Esophagus muscularis mucosa (tissue), 4 donors: ENCODE results near the gene SYCP1. TPM values are rescaled to one million over a fixed set of nuclear protein-coding genes. Genes with fewer than 3 reads are reported as not detected.

Experiments used
- DNase-seq: peaks from one replicate; pipeline ENCODE4 v3.0.0-alpha.2; 2017; ENCODE audit errors: extremely low spot score
- H3K27ac ChIP-seq, 4 donors: fragments of 200-600 bp; sonication (generic); replicated peaks in 1 of 4; 1 replicate in 3 of 4; 2 replicates in 1 of 4; pipeline ENCODE4 v1.5.1; 2016 to 2019; ENCODE audit warnings: mild to moderate bottlenecking in 1 of 4
- H3K27me3 ChIP-seq, 4 donors: fragments of 200-600 bp; sonication (generic); one replicate each; pipeline versions ENCODE4 v1.5.1 to v1.6.0; 2016 to 2019
- H3K36me3 ChIP-seq, 4 donors: fragments of 200-600 bp; sonication (generic); one replicate each; pipeline ENCODE4 v1.5.1; 2016 to 2019
- H3K4me1 ChIP-seq, 4 donors: fragments of 200-600 bp; sonication (generic); one replicate each; pipeline ENCODE4 v1.5.1; 2016 to 2019
- H3K4me3 ChIP-seq, 4 donors: fragments of 200-600 bp; sonication (generic); 1 replicate in 2 of 4; 2 replicates in 2 of 4; pipeline ENCODE4 v1.5.1; 2016 to 2019; ENCODE audit warnings: mild to moderate bottlenecking in 4 of 4, moderate library complexity in 1 of 4
- H3K9me3 ChIP-seq, 4 donors: fragments of 200-600 bp; sonication (generic); 1 replicate in 3 of 4; 2 replicates in 1 of 4; pipeline ENCODE4 v1.5.1; 2016 to 2019
- EP300 ChIP-seq: sonication (generic); formaldehyde crosslinking; IDR thresholded peaks from one replicate; pipeline ENCODE4 v1.6.1; 2017; ENCODE audit warnings: antibody characterized with exemption
- POLR2A ChIP-seq: fragments of 450-650 bp; IDR thresholded peaks from one replicate; pipeline ENCODE4 v1.6.1; 2017; ENCODE audit warnings: antibody characterized with exemption, moderate library complexity, mild to moderate bottlenecking, low read depth
- POLR2AphosphoS5 ChIP-seq, 2 donors: sonication (generic); formaldehyde crosslinking; IDR thresholded peaks; one replicate each; pipeline ENCODE4 v1.6.1; 2017; ENCODE audit warnings: antibody characterized with exemption in 2 of 2
- WGBS: methylation state at CpG from one replicate; pipeline ENCODE4 v1.1.5; 2018; 5-methylcytosine and 5-hydroxymethylcytosine counted together
- intact Hi-C: fragments of 100-400 bp; cut with DNase I; formaldehyde crosslinking; loops from one replicate; pipeline ENCODE4 v1.15.1; 2023
- total RNA-seq, 4 donors: library from RNA; depleted of rRNA; stranded (reverse); fragments of >200 nt; gene quantifications; one replicate each; pipeline versions ENCODE4 v1.1.0 to v1.2.1, GENCODE V29; 2016
- TF ChIP-seq, protein P1 (sequence below), 3 experiments: fragments of 200-600 bp in 2 of 3; fragments of 450-650 bp in 1 of 3; sonication (generic) in 2 of 3; IDR thresholded peaks; one replicate each; pipeline ENCODE4 v1.5.1; 2017 to 2019; ENCODE audit warnings: antibody characterized with exemption in 3 of 3, mild to moderate bottlenecking in 2 of 3, moderate library complexity in 1 of 3

The SYCP1 gene
- total RNA-seq, 4 donors from 2014 or later: not detected

DNA sequence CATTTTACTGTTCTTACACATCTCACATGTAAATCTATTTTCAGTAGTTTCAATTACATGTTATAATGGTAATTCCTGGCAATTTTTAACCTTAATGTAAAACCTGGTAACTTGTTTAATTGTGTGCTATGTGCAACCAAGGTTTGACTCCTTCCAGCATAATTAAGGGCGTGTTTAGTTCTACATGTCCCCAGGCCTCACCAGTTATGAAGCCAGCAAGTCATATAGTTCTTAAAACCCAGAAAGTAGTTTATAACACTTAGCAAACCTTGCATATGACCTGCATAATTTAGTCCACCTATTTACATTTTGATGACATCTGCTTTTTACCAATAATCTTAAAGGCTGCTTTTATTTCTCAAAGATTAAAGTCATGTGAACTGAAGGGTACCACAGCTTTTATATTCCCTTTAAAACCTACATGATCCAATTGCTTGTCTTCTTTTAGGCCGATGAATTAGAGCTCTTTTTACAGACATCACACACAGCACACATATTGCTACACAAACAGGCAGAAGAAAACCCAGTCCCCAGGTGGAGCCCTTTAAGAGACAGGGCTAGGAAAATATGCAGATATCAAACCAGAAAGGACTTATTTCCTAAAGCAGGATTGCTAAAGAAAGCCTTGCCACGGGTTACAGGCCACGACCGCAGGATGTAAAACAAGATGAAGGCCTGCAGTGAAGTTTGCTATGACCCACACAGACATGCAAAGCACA, 23.2 kb upstream of the SYCP1 start:
- H3K27ac ChIP-seq: no peak overlapping the region
- H3K9me3 ChIP-seq: no peaks in the 10 kb centered on the region
- TF ChIP-seq EP300: no peak
- no peak for TF ChIP-seq POLR2A
- no peak for TF ChIP-seq POLR2AphosphoS5 (IDR thresholded peaks at IDR 0.05)
- TF ChIP-seq, protein P1, sequence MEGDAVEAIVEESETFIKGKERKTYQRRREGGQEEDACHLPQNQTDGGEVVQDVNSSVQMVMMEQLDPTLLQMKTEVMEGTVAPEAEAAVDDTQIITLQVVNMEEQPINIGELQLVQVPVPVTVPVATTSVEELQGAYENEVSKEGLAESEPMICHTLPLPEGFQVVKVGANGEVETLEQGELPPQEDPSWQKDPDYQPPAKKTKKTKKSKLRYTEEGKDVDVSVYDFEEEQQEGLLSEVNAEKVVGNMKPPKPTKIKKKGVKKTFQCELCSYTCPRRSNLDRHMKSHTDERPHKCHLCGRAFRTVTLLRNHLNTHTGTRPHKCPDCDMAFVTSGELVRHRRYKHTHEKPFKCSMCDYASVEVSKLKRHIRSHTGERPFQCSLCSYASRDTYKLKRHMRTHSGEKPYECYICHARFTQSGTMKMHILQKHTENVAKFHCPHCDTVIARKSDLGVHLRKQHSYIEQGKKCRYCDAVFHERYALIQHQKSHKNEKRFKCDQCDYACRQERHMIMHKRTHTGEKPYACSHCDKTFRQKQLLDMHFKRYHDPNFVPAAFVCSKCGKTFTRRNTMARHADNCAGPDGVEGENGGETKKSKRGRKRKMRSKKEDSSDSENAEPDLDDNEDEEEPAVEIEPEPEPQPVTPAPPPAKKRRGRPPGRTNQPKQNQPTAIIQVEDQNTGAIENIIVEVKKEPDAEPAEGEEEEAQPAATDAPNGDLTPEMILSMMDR (IDR thresholded peaks at IDR 0.05): no peak
- H3K4me1 ChIP-seq: no peaks in the 10 kb centered on the region
- H3K36me3 ChIP-seq: no peaks in the 10 kb centered on the region
- intact Hi-C loops: no loop called here
- no peak for DNase-seq
- H3K27me3 ChIP-seq: no peaks in the 10 kb centered on the region
- WGBS: 82% methylated on average over 5 of the region's 5 CpGs
- no peak overlapping the region for H3K4me3 ChIP-seq

DNA sequence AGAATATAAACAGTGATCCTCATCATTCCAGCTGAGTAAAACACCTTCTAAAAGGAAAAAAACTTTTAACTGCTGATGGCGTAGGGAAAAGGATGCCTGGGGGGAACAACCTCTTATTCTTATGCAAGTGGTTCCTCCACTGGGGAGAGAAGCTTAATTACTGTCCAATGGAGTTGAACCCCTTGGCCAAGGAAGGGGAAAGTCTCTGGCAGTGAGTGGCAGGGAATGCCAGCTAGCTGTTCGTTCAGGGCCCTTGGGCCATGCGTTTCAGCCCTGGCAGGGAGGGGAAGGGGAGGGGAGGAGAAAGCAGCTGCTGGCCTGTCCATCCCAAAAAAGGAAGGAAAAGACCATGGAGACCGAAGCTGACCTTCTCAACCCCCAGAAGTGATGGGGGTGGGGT, 22.6 kb upstream of the SYCP1 start:
- H3K4me3 ChIP-seq: no peak overlapping the region
- DNase-seq: no peak
- no peaks in the 10 kb centered on the region for H3K4me1 ChIP-seq
- H3K9me3 ChIP-seq: no peaks in the 10 kb centered on the region
- intact Hi-C loops: no loop called here
- no peak for TF ChIP-seq POLR2AphosphoS5 (IDR thresholded peaks at IDR 0.05)
- TF ChIP-seq EP300: no peak
- no peak for TF ChIP-seq POLR2A
- TF ChIP-seq, protein P1 (IDR thresholded peaks at IDR 0.05): no peak
- H3K36me3 ChIP-seq: no peaks in the 10 kb centered on the region
- H3K27me3 ChIP-seq: no peaks in the 10 kb centered on the region
- no peak overlapping the region for H3K27ac ChIP-seq
- 80% methylated on average over 4 of the region's 4 CpGs for WGBS

DNA sequence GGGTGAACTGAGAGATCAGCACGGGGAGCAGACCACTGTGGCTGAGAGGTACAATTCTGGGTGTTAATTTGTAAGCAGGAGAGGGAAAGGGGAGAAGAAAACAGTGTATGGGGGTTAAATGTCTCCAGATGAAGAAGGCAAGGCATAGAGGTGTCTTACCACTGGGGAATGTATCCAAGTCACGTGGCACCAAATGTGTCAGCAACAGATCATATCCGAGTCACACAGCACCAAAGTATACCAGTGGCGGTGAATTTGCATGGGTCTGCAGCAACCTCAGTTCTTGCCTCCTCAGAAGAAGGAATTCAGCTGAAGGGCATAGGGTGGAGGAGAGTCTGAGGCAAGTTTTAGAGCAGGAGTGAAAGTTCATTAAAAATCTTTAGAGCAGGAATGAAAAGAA, 21.2 kb upstream of the SYCP1 start:
- H3K4me3 ChIP-seq: no peak overlapping the region
- H3K4me1 ChIP-seq: no peaks in the 10 kb centered on the region
- H3K27ac ChIP-seq: no peak overlapping the region
- 80% methylated on average over 4 of the region's 4 CpGs for WGBS
- no peaks in the 10 kb centered on the region for H3K27me3 ChIP-seq
- no peak for TF ChIP-seq POLR2AphosphoS5 (IDR thresholded peaks at IDR 0.05)
- TF ChIP-seq EP300: no peak
- TF ChIP-seq POLR2A: no peak
- TF ChIP-seq, protein P1 (IDR thresholded peaks at IDR 0.05): no peak
- no peak for DNase-seq
- intact Hi-C loops: no loop called here
- H3K9me3 ChIP-seq: no peaks in the 10 kb centered on the region
- H3K36me3 ChIP-seq: no peaks in the 10 kb centered on the region

DNA sequence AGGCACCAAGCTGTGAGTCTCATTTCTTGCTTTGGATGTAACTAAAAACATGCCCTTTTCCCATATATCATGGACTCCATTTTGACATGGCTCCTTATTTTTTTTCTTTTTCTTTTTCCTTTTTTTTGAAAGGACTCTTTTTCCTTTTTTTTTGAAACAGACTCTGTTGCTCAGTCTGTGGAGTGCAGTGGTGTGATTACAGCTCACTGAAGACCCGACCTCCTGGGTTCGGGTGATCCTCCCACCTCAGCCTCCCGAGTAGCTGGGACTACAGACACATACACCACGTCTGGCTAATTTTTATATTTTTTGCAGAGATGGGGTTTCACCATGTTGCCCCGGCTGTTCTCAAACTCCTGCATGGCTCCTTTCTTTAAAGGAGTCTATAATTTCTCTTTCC, 10.4 kb upstream of the SYCP1 start:
- Histone ChIP-seq H3K36me3 (no peaks in the 10 kb centered on the region), H3K4me3 (no peak overlapping the region), H3K9me3 (no peaks in the 10 kb centered on the region), H3K4me1 (no peaks in the 10 kb centered on the region), H3K27me3 (peaks cover 0 to 4% (median 0%) of the 10 kb centered on the region in 4 donors), H3K27ac (no peak overlapping the region)
- TF ChIP-seq POLR2A (no peak), EP300 (no peak), POLR2AphosphoS5 (IDR thresholded peaks at IDR 0.05) (no peak)
- TF ChIP-seq, protein P1 (IDR thresholded peaks at IDR 0.05): no peak
- intact Hi-C loops: no loop called here
- WGBS: 73% methylated on average over 5 of the region's 5 CpGs
- DNase-seq: no peak

DNA sequence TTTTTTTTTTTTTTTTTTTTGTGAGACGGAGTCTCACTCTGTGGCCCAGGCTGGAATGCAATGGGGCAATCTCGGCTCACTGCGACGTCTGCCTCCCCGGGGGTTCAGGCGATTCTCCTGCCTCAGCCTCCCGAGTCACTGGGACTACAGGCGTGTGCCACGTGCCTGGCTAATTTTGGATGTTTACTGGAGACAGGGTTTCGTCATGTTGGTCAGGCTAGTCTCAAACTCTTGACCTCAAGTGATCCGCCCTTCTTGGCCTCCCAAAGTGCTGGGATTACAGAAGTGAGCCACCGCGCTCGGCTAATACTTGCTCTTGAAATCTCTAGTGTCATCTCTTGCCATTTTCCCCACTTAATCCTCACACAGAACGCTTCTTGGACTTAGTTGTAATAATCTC, 1.1 kb upstream of the SYCP1 start:
- TF ChIP-seq POLR2A (no peak), EP300 (no peak), POLR2AphosphoS5 (IDR thresholded peaks at IDR 0.05) (no peak)
- TF ChIP-seq, protein P1 (IDR thresholded peaks at IDR 0.05): no peak

More for the DNA sequence above, 1.1 kb upstream of the SYCP1 start:
- Histone ChIP-seq H3K9me3 (no peaks in the 10 kb centered on the region), H3K27ac (no peak overlapping the region), H3K4me3 (no peak overlapping the region), H3K36me3 (no peaks in the 10 kb centered on the region), H3K4me1 (peaks cover 0 to 7% (median 0%) of the 10 kb centered on the region in 4 donors), H3K27me3 (peaks cover 0 to 40% (median 9%) of the 10 kb centered on the region in 4 donors)
- intact Hi-C loops: no loop called here
- 91% methylated on average over 15 of the region's 15 CpGs for WGBS
- DNase-seq: no peak
